H9 (cell line): ENCODE data around the gene TBRG1. TPM values are rescaled to one million over a fixed set of nuclear protein-coding genes. Genes with fewer than 3 reads are reported as not detected.

ENCODE experiments used
- DNase-seq: peaks from one replicate; pipeline ENCODE4 v3.0.0-alpha.2; 2017
- H2AFZ ChIP-seq: one replicate; pipeline ENCODE4 v1.6.1; 2013; ENCODE audit warnings: mild to moderate bottlenecking, low read length, control low read depth, moderate library complexity
- H2AK5ac ChIP-seq: 2 replicates; pipeline ENCODE4 v1.6.1; 2013; ENCODE audit warnings: low read length, control low read depth, mixed read lengths; ENCODE audit not compliant: insufficient read length
- H2BK120ac ChIP-seq: one replicate; pipeline ENCODE4 v1.6.1; 2013; ENCODE audit warnings: low read depth, mild to moderate bottlenecking, low read length, control low read depth, inconsistent platforms; ENCODE audit not compliant: poor library complexity, severe bottlenecking
- H2BK12ac ChIP-seq: 2 replicates; pipeline ENCODE4 v1.6.1; 2013; ENCODE audit warnings: low read length, control low read depth, mixed read lengths, low read depth; ENCODE audit not compliant: insufficient read length
- H2BK15ac ChIP-seq: 2 replicates; pipeline ENCODE4 v1.6.1; 2013; ENCODE audit warnings: low read depth, low read length, control low read depth
- H2BK20ac ChIP-seq: one replicate; pipeline ENCODE4 v1.6.1; 2013; ENCODE audit warnings: low read depth, mild to moderate bottlenecking, low read length, control low read depth, inconsistent platforms; ENCODE audit not compliant: poor library complexity, severe bottlenecking
- H2BK5ac ChIP-seq: 2 replicates; pipeline ENCODE4 v1.6.1; 2013; ENCODE audit warnings: low read length, control low read depth, mixed read lengths; ENCODE audit not compliant: insufficient read length
- H3K14ac ChIP-seq: 2 replicates; pipeline ENCODE4 v1.6.1; 2013; ENCODE audit warnings: low read length, control low read depth; ENCODE audit not compliant: insufficient read depth
- H3K18ac ChIP-seq: 2 replicates; pipeline ENCODE4 v1.6.1; 2013; ENCODE audit warnings: low read depth, mild to moderate bottlenecking, mixed read lengths, low read length, control low read depth; ENCODE audit not compliant: insufficient read length
- H3K23ac ChIP-seq: 2 replicates; pipeline ENCODE4 v1.6.1; 2013; ENCODE audit warnings: low read length, control low read depth, mixed read lengths, low read depth; ENCODE audit not compliant: insufficient read length
- H3K23me2 ChIP-seq: 2 replicates; pipeline ENCODE4 v1.6.1; 2013; ENCODE audit warnings: low read depth, mild to moderate bottlenecking, mixed read lengths, low read length, control low read depth; ENCODE audit not compliant: insufficient read length, poor library complexity, severe bottlenecking
- H3K27ac ChIP-seq: 2 replicates; pipeline ENCODE4 v1.5.1; 2013; ENCODE audit warnings: low read length, control low read depth, mixed read lengths, low read depth; ENCODE audit not compliant: insufficient read length
- H3K27me3 ChIP-seq: 2 replicates; pipeline ENCODE4 v1.6.1; 2013; ENCODE audit warnings: low read length, control low read depth, inconsistent platforms; ENCODE audit not compliant: insufficient read depth
- H3K4ac ChIP-seq: 2 replicates; pipeline ENCODE4 v1.6.1; 2013; ENCODE audit warnings: low read depth, mild to moderate bottlenecking, control low read depth, inconsistent platforms, low read length, moderate library complexity
- H3K4me1 ChIP-seq: 2 replicates; pipeline ENCODE4 v1.6.1; 2013; ENCODE audit warnings: low read length, control low read depth, inconsistent platforms; ENCODE audit not compliant: insufficient read depth
- H3K4me2 ChIP-seq: 2 replicates; pipeline ENCODE4 v1.6.1; 2013; ENCODE audit warnings: low read length, control low read depth, mixed read lengths; ENCODE audit not compliant: insufficient read length, insufficient read depth
- H3K56ac ChIP-seq: 2 replicates; pipeline ENCODE4 v1.6.1; 2013; ENCODE audit warnings: low read depth, mild to moderate bottlenecking, mixed read lengths, low read length, control low read depth; ENCODE audit not compliant: insufficient read length
- H3K79me1 ChIP-seq: 2 replicates; pipeline ENCODE4 v1.6.1; 2013; ENCODE audit warnings: low read depth, mild to moderate bottlenecking, moderate library complexity, low read length, control low read depth, inconsistent platforms; ENCODE audit not compliant: insufficient read depth, poor library complexity, severe bottlenecking
- H3K79me2 ChIP-seq: 2 replicates; pipeline ENCODE4 v1.6.1; 2013; ENCODE audit warnings: low read length, control low read depth, inconsistent platforms; ENCODE audit not compliant: insufficient read depth
- H3K9ac ChIP-seq: 2 replicates; pipeline ENCODE4 v1.6.1; 2013; ENCODE audit warnings: low read length, control low read depth, mixed read lengths; ENCODE audit not compliant: insufficient read length; ENCODE audit errors: extremely low read depth
- H3K9me3 ChIP-seq: one replicate; pipeline ENCODE4 v1.6.1; 2013; ENCODE audit warnings: low read depth, low read length, inconsistent platforms; ENCODE audit not compliant: control insufficient read depth
- H3T11ph ChIP-seq: one replicate; pipeline ENCODE4 v1.6.1; 2013; ENCODE audit warnings: mild to moderate bottlenecking, low read length, control low read depth, inconsistent platforms
- H4K20me1 ChIP-seq: one replicate; pipeline ENCODE4 v1.6.1; 2013; ENCODE audit not compliant: control insufficient read depth, insufficient read length, insufficient read depth
- H4K5ac ChIP-seq: 2 replicates; pipeline ENCODE4 v1.6.1; 2013; ENCODE audit warnings: low read depth, mild to moderate bottlenecking, mixed read lengths, low read length, control low read depth; ENCODE audit not compliant: insufficient read length
- H4K8ac ChIP-seq: replicated peaks from 2 replicates; pipeline ENCODE4 v1.6.1; 2013; ENCODE audit warnings: low read length, control low read depth, mixed read lengths, low read depth; ENCODE audit not compliant: insufficient read length
- H4K91ac ChIP-seq: 2 replicates; pipeline ENCODE4 v1.6.1; 2013; ENCODE audit warnings: low read depth, mild to moderate bottlenecking, moderate library complexity, mixed read lengths, low read length, control low read depth; ENCODE audit not compliant: insufficient read length
- H3K27ac Mint-ChIP-seq, 3 experiments: 2 replicates in 2 of 3; 3 replicates in 1 of 3; pipeline ENCODE4 v1.8.0; 2020 to 2021; ENCODE audit warnings: mixed read lengths in 3 of 3, mild to moderate bottlenecking in 1 of 3, moderate library complexity in 1 of 3
- H3K27me3 Mint-ChIP-seq: 2 replicates; pipeline ENCODE4 v1.8.0; 2021; ENCODE audit warnings: low read depth, mild to moderate bottlenecking, moderate library complexity, mixed read lengths
- H3K36me3 Mint-ChIP-seq, 3 experiments: 2 replicates in 2 of 3; 3 replicates in 1 of 3; pipeline ENCODE4 v1.8.0; 2020 to 2021; ENCODE audit warnings: low read depth in 3 of 3, mixed read lengths in 3 of 3; ENCODE audit not compliant: insufficient read depth in 1 of 3
- H3K4me1 Mint-ChIP-seq, 2 experiments: 2 replicates each; pipeline ENCODE4 v1.8.0; 2020; ENCODE audit warnings: mixed read lengths in 2 of 2
- H3K4me3 Mint-ChIP-seq, 2 experiments: 2 replicates in 1 of 2; 3 replicates in 1 of 2; pipeline ENCODE4 v1.8.0; 2020 to 2021; ENCODE audit warnings: mild to moderate bottlenecking in 2 of 2, mixed read lengths in 2 of 2, moderate library complexity in 1 of 2
- H3K9me3 Mint-ChIP-seq, 2 experiments: 2 replicates in 1 of 2; 3 replicates in 1 of 2; pipeline ENCODE4 v1.8.0; 2020; ENCODE audit warnings: mild to moderate bottlenecking in 2 of 2, mixed read lengths in 2 of 2, moderate library complexity in 1 of 2
- CTCF ChIP-seq: fragments of 200-600 bp; sonication (generic); conservative IDR thresholded peaks from 3 replicates; pipeline ENCODE4 v1.8.0; 2021; ENCODE audit warnings: antibody characterized with exemption, mild to moderate bottlenecking
- WGBS: extraction: QIAGEN DNeasy Blood & Tissue Kit; methylation state at CpG from one replicate; pipeline ENCODE4 v1.1.7; 2013; ENCODE audit warnings: missing lambda C conversion rate, low lambda C conversion rate, mixed read lengths; ENCODE audit not compliant: insufficient read length; ENCODE audit errors: extremely low coverage; 5-methylcytosine and 5-hydroxymethylcytosine counted together
- long read RNA-seq: library from polyadenylated mRNA; unstranded; transcript quantifications from one replicate; pipeline ENCODE4 v2.0.0, GENCODE V29; 2020
- total RNA-seq: library from RNA; stranded (reverse); gene quantifications from 2 replicates; pipeline ENCODE4 v1.2.1, GENCODE V29; 2021

Gene TBRG1
- 23.9 and 25.8 TPM in 2 replicates for total RNA-seq
- long read RNA-seq, full-length matches to known transcripts: 62 of 92 reads
- long read RNA-seq, partial matches to known transcripts: 4 of 92 reads
- long read RNA-seq, other reads (novel, unspliced or antisense): 26 of 92 reads

- Histone ChIP-seq H3K56ac (no peak within 1 kb of the TSS), H2BK120ac (no peak within 1 kb of the TSS), H3K4me2 (peak within 1 kb of the TSS; percentile 96), H3K14ac (peak within 1 kb of the TSS; percentile 67; the same call in 1 of the 2 replicates), H3K79me1 (peaks cover 3% of the 10 kb centered on the region), H3K4me1 (no peaks in the 10 kb centered on the region), H2AFZ (no peak within 1 kb of the TSS), H4K5ac (no peak within 1 kb of the TSS), H2BK20ac (no peak within 1 kb of the TSS), H2BK15ac (no peak within 1 kb of the TSS), H3K27me3 (no peaks in the 10 kb centered on the region), H2BK12ac (no peak within 1 kb of the TSS), H3T11ph (no peak within 1 kb of the TSS), H3K9me3 (no peaks in the 10 kb centered on the region), H4K8ac (no peak within 1 kb of the TSS), H3K23ac (no peak within 1 kb of the TSS), H3K9ac (peak within 1 kb of the TSS; percentile 73), H3K23me2 (peaks cover 3% of the 10 kb centered on the region), H4K91ac (no peak within 1 kb of the TSS), H2AK5ac (no peak within 1 kb of the TSS), H3K4ac (no peak within 1 kb of the TSS), H4K20me1 (no peaks in the 10 kb centered on the region), H3K79me2 (no peaks in the 10 kb centered on the region; the same call in 1 of the 2 replicates), H3K27ac (no peak within 1 kb of the TSS), H3K18ac (no peak within 1 kb of the TSS), H2BK5ac (no peak within 1 kb of the TSS)
- Mint-ChIP-seq H3K27ac (peak within 1 kb of the TSS; percentile 84 to 93 (median 93); a peak in 6 of 7 replicates), H3K36me3 (peaks cover 10 to 28% (median 26%) of the 10 kb centered on the region in 3 experiments; a peak in 5 of 7 replicates), H3K9me3 (no peaks in the 10 kb centered on the region), H3K4me3 (peak within 1 kb of the TSS; percentile 90 to 95), H3K4me1 (peaks cover 14 to 15% of the 10 kb centered on the region in 2 experiments), H3K27me3 (peaks cover 20% of the 10 kb centered on the region)
- WGBS: no CpG with 5 or more reads among the region's 57 CpGs
- DNase-seq: peak; percentile 94
- TF ChIP-seq CTCF: no peak
Measured at GRCh38 chr11:124622531-124623451, at the start of gene TBRG1. TSS of gene TBRG1 (plus strand) at chr11:124622864. CDS start at chr11:124623084, 220 bp downstream.
